ENCODE data around the gene PAIP1.

The PAIP1 gene

DNA sequence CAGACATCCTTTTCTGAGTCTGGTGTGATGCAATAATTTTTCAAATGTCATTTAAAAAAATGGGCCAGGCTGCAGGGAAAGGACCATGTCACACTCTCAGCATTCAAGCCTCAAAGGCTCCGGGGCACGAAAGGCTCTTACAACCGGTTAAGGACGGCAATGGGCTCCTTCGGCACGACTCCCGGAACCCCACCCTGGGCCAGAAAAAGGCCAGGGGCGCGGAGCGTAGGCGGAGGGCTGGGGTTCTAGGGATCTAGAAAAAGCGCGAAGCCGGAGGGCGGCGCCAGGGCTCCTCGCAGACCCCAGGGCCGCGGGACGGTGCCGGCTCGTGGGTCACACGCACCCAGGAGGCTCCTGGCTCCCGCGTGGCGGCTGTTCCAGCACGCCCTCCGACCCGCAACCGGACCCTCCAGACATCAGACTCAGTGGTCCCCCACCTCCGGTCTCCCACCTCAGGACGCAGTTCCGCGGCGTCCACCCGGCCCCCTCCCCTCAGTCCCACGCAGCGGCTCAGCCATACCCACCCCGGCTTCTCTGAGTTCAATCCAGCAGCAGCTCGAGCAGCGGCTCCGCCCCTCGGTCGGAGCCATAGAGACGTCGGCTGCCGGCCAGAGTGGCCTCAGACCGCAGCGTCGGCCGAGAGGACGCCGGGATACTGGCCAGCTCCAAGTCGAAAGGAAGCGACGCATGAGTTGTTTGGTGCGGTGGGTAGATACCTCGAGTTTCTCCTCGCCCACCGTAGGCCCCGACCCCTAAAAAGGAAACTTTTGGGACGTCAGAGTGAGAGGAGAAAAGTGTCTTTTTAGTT is 73.4 kb downstream of the PAIP1 start, which contains the start of gene TMEM267:
Gene TMEM267, minus strand, starts transcription at position 568 of the 808 bp plus-strand sequence. CDS start 29,896 bp downstream, outside the sequence.
- in situ Hi-C loops (cut with HindIII; ENCODE audit: low pct_ligation_motif_present, low pct_unique_long_range_greater_than_20kb, low sequenced_read_pairs) = no loop called here
- DNase-seq = peak; percentile 91

GRCh38 chr5:43482490-43483297 is 74.2 kb downstream of the PAIP1 start:
- DNase-seq = peak; percentile 40

More at GRCh38 chr5:43482490-43483297, 74.2 kb downstream of the PAIP1 start:
- in situ Hi-C loops (cut with HindIII; ENCODE audit: low pct_ligation_motif_present, low pct_unique_long_range_greater_than_20kb, low sequenced_read_pairs) = no loop called here
